Loucy (cell line): ENCODE results near the gene CMC2.

Source experiments
- EZH2phosphoT487 ChIP-seq: fragments of 200-600 bp; IDR thresholded peaks from 2 replicates; pipeline ENCODE4 v1.6.1; 2018; ENCODE audit warnings: antibody characterized with exemption, mild to moderate bottlenecking, moderate library complexity, borderline replicate concordance
- TF ChIP-seq, protein P1 (sequence below): fragments of 200-600 bp; sonication (generic); conservative IDR thresholded peaks from 2 replicates; pipeline ENCODE4 v1.5.1; 2014; ENCODE audit warnings: mild to moderate bottlenecking, antibody characterized with exemption, low read length

- TF ChIP-seq, protein P1, sequence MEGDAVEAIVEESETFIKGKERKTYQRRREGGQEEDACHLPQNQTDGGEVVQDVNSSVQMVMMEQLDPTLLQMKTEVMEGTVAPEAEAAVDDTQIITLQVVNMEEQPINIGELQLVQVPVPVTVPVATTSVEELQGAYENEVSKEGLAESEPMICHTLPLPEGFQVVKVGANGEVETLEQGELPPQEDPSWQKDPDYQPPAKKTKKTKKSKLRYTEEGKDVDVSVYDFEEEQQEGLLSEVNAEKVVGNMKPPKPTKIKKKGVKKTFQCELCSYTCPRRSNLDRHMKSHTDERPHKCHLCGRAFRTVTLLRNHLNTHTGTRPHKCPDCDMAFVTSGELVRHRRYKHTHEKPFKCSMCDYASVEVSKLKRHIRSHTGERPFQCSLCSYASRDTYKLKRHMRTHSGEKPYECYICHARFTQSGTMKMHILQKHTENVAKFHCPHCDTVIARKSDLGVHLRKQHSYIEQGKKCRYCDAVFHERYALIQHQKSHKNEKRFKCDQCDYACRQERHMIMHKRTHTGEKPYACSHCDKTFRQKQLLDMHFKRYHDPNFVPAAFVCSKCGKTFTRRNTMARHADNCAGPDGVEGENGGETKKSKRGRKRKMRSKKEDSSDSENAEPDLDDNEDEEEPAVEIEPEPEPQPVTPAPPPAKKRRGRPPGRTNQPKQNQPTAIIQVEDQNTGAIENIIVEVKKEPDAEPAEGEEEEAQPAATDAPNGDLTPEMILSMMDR = no peak
- no peak for TF ChIP-seq EZH2phosphoT487
These were observed 13.4 kb downstream of the CMC2 start for GRCh38 chr16:80993307-80993706.
